GM12892 (cell line): Measurements from ENCODE around the gene COL15A1.

ENCODE experiments used
- DNase-seq: peaks from one replicate; pipeline ENCODE4 v3.0.0; 2011; ENCODE audit not compliant: insufficient read length
- FAIRE-seq: peaks from 2 replicates; lab custom pipeline; 2011; peaks lifted over from hg19 to GRCh38; lab: Jason Lieb, UNC
- POLR2A ChIP-seq: IDR thresholded peaks from 2 replicates; pipeline ENCODE4 v1.6.1; 2011; ENCODE audit warnings: low read depth, low read length, control low read depth
- POLR2AphosphoS5 ChIP-seq: IDR thresholded peaks from 2 replicates; pipeline ENCODE4 v1.6.1; 2011; ENCODE audit warnings: low read depth, low read length, control low read depth
- TAF1 ChIP-seq: IDR thresholded peaks from 2 replicates; pipeline ENCODE4 v1.6.1; 2011; ENCODE audit warnings: low read depth, mild to moderate bottlenecking, control low read depth, low read length, borderline replicate concordance

The COL15A1 gene

DNA sequence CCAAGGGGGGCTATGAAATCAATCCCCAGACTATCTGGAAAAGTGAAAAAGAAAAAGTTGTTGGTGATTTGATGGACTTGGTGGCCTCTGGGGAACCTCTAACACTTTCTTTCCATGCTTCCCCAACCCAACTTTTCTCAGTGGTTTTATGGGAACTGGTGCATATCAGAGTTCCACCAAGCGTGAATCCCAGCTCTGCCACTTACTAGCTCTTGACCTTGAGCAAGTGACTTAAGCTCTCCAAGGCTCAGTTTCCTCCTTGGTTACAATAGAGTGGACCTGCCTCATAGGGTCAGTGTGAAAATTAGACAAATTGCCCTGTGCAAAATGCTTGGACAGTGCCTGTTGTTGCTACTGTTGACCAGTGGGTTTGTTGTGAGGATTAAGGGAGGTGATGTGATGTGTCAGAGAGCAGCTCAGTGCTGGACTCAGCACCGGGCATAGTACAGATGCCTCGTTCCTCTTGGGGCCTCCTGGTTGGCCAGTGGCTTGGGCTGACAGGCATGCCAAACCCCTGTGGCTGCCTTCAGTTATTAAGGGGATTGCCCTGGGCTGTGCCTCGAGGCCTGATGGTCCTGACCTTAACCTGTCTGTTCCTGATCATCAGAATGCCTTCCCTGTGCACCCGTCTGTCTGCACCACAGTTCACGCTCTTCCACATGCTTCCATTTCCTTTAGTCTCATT, 49.3 kb downstream of the COL15A1 start:
- peak; percentile 50 for FAIRE-seq
- no peak for DNase-seq
- TF ChIP-seq POLR2AphosphoS5 (no peak), POLR2A (no peak), TAF1 (no peak)

DNA sequence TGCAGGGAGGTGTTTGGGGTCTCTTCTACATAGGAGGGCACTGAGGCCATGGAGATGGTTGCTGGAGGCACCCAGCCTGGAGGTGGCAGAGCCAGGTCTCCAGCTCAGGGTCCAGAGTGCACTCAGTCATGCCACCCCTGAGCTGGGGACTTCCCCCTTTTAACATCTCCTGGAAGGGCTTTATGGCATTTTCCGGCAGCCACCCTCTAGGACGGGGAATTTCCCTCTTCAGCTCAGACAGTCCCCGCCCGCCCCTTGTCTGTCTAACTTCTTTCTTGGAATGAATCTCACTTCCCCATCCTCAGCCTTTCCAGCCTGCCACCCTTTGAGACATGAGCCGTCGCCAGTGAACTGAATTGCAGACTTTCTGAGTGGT, 49.9 kb downstream of the COL15A1 start:
- no peak for FAIRE-seq
- DNase-seq = peak; percentile 43
- TF ChIP-seq POLR2A = no peak
- no peak for TF ChIP-seq TAF1
- no peak for TF ChIP-seq POLR2AphosphoS5

DNA sequence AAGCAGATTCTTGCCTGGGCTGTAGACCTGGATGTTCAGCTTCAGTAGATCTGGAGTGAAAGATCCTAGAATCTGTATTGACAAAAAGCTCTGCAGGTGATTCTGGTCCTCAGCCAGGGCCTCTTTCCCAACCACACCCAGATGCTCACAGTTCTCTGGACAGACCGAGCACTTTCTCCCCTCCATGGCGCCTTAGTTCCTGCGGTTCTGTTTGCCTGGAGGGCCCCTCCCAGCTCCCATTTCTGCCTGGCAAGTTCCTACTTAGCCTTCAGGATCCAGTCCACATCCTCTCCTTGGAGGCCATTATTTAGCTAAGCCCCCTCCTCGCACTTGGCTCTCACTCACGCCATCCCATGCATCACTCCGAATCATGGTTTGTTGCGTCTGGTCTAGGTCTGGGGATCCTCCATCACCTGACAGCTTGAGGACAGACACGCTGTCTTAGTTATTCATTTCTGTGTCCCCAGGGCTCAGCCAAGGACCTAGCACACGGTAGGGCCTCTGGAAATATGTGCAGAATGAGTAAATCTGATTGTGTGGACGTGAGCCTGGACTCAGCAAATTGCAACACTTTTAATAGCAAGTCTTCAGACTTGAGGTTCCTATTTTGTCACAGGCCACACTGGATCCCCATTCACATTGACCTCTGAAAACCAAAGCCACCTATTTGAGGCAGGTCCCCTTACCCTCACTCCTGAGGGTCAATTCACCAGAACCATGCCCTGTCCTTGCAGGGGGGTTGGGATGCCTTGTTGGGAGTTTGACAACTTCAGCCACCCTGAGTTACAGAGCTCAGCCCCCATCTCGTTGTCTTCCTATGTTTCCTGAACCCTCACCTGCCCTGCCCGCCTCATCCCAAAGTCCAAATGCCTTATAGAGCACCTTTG, 50.7 kb downstream of the COL15A1 start:
- DNase-seq = no peak
- FAIRE-seq = no peak
- no peak for TF ChIP-seq POLR2AphosphoS5

DNA sequence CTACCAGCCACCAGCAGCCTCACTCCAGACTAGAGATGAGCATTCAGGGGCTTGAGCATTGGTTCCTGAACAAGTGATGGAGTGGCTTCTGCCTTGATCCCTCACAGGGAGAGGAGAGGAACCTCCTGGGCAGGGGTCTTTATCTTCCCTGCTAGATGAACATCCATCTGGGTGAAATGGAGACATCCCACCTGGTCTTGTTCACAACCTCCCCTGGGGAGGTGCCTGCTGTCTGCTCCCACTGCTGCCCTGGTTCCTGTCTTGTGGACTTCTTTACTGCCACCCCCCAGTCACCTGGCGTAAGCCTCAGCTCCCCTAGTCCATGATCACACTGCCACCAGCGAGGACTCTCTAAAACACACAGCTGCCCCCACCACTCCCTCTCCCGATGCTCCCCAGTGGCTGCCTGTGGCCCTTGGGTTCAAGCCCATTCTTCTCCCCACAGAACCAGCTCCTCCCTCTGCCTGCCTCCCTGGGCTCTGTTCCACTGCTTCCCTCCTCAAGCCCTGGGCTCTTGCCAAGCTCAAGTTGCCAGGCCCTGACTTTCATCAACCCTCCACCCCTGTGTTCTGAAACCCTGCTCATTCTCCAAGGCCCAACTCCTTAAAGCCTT, 51.5 kb downstream of the COL15A1 start:
- no peak for DNase-seq
- FAIRE-seq = no peak
- TF ChIP-seq POLR2AphosphoS5 = no peak
- TF ChIP-seq TAF1 = no peak
- no peak for TF ChIP-seq POLR2A

DNA sequence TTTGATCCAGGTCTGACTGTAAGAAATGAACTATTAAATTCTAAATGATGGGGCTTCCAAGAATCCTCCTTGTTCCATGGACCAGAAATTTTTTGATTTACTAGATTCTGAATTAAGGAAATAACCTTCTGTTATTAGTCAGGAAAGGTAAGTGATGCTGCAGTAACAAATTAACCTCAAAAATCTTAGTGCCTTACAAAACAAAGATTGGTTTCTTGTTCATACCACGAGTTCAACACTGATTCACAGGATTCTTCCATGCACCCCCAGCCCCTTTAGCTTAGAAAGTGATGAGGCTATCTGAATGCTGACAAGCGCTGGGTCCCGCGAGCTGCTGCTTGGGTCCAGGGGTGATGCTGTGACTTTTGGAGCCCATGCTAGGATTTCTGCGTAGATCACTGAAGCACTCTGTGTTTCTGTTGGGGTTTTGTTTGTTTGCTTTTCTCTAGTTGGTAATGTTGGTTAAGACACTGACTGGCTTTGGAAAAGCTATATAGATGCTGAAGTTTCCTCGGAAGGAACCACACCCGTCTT, 52.3 kb downstream of the COL15A1 start:
- FAIRE-seq (no peak), DNase-seq (no peak)
- TF ChIP-seq TAF1 (no peak), POLR2AphosphoS5 (no peak), POLR2A (no peak)

DNA sequence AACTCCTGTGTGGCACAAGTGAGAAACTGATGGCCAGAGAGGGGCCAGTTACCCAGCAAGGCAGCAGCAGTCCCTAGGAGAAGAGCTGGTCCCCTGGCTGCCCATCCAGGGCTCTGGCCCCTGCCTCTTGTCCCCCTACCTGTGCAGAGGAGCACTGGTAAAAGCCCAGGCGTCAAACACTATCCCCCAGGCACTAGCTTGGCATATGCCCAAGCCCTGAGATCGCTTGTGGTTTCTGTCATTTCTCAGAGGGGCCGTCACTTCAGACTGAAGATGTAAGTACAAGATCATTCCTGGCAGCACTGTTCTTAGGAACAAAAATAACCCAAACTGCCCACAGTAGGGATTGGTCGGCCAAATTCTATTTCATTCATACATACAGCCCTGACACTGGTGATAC, 53.9 kb downstream of the COL15A1 start:
- FAIRE-seq (no peak), DNase-seq (no peak)

DNA sequence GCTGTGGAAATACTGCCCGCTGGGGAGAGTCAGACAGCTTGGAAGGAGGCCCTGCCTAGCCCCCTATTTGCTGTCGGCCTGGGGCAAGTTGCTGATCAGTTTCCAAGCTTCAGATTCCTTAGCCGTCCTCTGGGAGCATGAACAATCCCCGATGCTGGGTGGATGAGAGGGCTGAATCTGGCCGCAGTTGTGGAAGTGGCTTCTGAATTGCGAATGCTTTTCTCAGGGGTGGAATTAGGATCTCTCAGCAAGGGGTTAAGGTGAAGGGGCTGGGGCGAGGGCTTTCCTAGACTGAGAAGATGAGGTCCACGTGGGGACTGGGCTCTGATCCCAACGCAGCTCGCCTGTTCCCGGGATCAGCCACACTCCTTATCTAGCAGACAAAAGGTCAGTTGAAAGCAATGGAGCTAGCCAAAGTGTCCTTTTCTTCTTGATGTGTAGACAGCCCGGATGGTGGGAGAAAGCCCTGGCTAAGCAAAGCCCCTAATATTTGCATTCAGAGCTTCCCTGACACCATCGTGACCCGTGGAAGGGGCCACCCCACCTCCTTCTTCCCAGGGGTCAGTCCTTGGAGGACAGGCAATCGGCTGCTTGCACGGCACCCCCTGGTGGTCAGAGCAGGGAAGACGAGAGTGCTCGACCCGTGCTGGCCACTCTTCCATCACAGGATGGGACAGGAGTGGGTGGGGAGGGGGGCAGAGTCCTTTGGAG, 54.9 kb downstream of the COL15A1 start:
- TF ChIP-seq POLR2A (no peak), POLR2AphosphoS5 (no peak), TAF1 (no peak)
- FAIRE-seq = no peak
- DNase-seq = peak; percentile 47

More for the DNA sequence above, 53.9 kb downstream of the COL15A1 start:
- TF ChIP-seq POLR2A (no peak), POLR2AphosphoS5 (no peak), TAF1 (no peak)

DNA sequence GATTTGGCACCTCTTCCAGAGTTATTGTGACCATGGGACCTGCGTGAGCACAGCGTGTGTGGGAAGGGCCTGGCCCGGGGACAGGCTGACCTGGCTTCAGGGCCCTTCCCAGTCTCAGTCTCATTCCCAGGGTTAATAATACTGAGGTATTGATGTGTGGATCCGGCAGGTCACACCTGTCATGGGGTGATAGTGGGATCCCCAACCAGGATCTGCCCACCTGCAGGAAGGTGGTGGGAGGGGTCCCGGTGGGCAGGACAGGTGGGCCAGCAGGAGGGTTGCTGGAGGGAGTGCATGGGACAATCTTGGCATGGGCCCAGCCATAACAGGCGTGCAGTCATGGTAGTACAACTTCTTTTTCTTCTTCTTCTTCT, 55.4 kb downstream of the COL15A1 start:
- TF ChIP-seq TAF1 (no peak), POLR2AphosphoS5 (no peak), POLR2A (no peak)
- FAIRE-seq (no peak), DNase-seq (no peak)

DNA sequence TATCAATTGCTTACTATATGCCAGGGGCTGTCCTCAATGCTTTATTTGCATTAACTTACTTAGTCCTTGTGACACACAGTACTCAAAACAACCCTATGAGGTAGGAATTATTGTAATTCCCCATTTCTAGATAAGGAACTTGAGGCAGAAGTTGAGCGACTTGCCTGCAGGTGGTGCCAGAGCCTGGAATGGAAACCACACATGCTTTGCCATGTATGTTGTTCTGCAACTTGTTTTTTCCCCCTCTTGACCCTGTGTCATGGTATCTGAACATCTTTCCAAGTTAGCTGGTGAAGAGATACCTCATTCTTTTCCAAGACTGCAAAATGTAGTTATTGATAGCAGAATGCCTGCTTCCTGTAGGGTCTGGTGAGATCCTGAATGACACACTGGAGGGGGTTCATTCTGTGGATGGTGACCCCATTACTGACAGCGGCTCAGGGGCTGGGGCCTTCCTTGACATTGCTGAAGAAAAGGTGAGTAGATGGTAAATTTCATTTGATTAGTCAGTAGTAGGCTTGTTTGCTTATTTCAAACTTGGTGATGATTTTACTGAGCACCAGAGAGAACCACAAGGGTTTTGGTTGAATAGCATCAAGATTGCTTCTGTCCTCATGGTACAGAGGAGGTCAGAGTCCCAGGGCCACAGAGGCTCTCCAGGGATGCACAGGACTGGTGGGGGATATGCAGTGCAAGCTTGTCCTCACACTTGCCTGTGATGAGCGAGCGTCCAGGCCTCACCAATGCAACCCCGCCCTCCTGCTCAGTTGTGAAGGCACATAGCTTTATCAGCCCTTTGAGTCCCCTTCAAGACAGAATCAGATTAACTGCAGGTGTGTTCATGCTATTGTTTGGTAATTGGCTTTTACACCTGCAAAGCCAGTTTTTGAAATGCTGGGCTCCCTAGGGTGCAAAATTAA, 57.0 kb downstream of the COL15A1 start:
- DNase-seq (no peak), FAIRE-seq (peak; percentile 84)
- TF ChIP-seq TAF1 (no peak), POLR2A (no peak), POLR2AphosphoS5 (no peak)

DNA sequence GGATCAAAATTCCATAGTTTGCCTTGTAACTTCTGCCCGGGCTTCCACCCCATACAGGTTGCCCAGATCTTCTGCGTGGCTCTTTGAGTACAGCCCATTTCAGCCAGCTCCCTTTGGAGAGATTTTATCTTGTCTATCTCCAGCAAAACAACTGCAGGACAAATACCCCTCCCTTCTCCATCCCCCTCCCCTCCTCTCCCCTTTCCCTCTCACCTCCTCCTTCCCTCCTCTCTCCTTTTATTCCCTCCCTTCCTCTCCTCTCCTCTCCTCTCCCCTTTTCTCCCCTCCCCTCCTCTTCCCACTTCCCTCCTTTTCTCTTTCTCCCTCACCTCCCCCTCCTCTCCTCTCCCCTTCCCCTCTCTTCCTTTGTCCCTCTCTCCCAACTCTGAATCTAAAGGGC, 58.2 kb downstream of the COL15A1 start:
- no peak for FAIRE-seq
- DNase-seq = no peak
- TF ChIP-seq POLR2AphosphoS5 (no peak), TAF1 (no peak), POLR2A (no peak)
